COLO829 (cell line): ENCODE results near the gene ONECUT3.
A peak's percentile ranks its signal among the peaks of the same experiment; 100 is the strongest.

Experiments
- DNase-seq: peaks from one replicate; pipeline ENCODE4 v3.0.0; 2012; ENCODE audit warnings: low spot score

Gene ONECUT3

GRCh38 chr19:1739960-1740629 lies 13.2 kb upstream of the ONECUT3 start:
- no peak for DNase-seq

- no peak for DNase-seq
Measured at GRCh38 chr19:1742989-1743696, 10.2 kb upstream of the ONECUT3 start.

- DNase-seq = no peak
Measured at GRCh38 chr19:1744133-1744665, 9.1 kb upstream of the ONECUT3 start.

GRCh38 chr19:1744822-1745563 lies 8.3 kb upstream of the ONECUT3 start:
- no peak for DNase-seq

GRCh38 chr19:1745589-1746031 lies 7.7 kb upstream of the ONECUT3 start:
- no peak for DNase-seq

GRCh38 chr19:1746401-1747284 lies 6.7 kb upstream of the ONECUT3 start:
- DNase-seq = no peak

- DNase-seq = peak; percentile 80
Measured at GRCh38 chr19:1747285-1748114, 5.8 kb upstream of the ONECUT3 start.

- DNase-seq = no peak
Measured at GRCh38 chr19:1748115-1748872, 5.0 kb upstream of the ONECUT3 start.

- DNase-seq = no peak
Measured at GRCh38 chr19:1748873-1749341, 4.4 kb upstream of the ONECUT3 start.

- no peak for DNase-seq
Measured at GRCh38 chr19:1749373-1750342, 3.6 kb upstream of the ONECUT3 start.

GRCh38 chr19:1750343-1751021 lies 2.8 kb upstream of the ONECUT3 start:
- DNase-seq = no peak

GRCh38 chr19:1751367-1752008 lies 1.8 kb upstream of the ONECUT3 start:
- no peak for DNase-seq

- no peak for DNase-seq
Measured at GRCh38 chr19:1752009-1752756, 1.1 kb upstream of the ONECUT3 start.

- DNase-seq = no peak
Measured at GRCh38 chr19:1754018-1754635, 821 bp downstream of the ONECUT3 start.

GRCh38 chr19:1754636-1755466 lies 1.5 kb downstream of the ONECUT3 start:
- DNase-seq = no peak
